ENCODE data around the gene B3GNT9. TPM values are rescaled to one million over a fixed set of nuclear protein-coding genes. Genes with fewer than 3 reads are reported as not detected.

The B3GNT9 gene
- total RNA-seq, 1 donor from 2014 or later, result 5.1 TPM

- Mint-ChIP-seq H3K27ac (ENCODE audit: unreplicated experiment) (no peak overlapping the region), H3K36me3 (ENCODE audit: low read depth) (peaks cover 2% of the 10 kb centered on the region), H3K4me3 (no peak overlapping the region), H3K9me3 (no peaks in the 10 kb centered on the region), H3K4me1 (peaks cover 5% of the 10 kb centered on the region), H3K27me3 (ENCODE audit: low read depth) (no peaks in the 10 kb centered on the region)
- no peak for DNase-seq (ENCODE audit: low read depth, low spot score)
- no peak for TF ChIP-seq CTCF (conservative IDR thresholded peaks at IDR 0.05)
These were observed 30.8 kb downstream of the B3GNT9 start for GRCh38 chr16:67120025-67120424.

GRCh38 chr16:67117716-67118115 is 33.1 kb downstream of the B3GNT9 start:
- Mint-ChIP-seq H3K4me3 (no peak overlapping the region), H3K4me1 (peaks cover 6% of the 10 kb centered on the region), H3K27me3 (ENCODE audit: low read depth) (no peaks in the 10 kb centered on the region), H3K9me3 (no peaks in the 10 kb centered on the region), H3K27ac (ENCODE audit: unreplicated experiment) (no peak overlapping the region), H3K36me3 (ENCODE audit: low read depth) (no peaks in the 10 kb centered on the region)
- TF ChIP-seq CTCF (conservative IDR thresholded peaks at IDR 0.05), result no peak
- no peak for DNase-seq (ENCODE audit: low read depth, low spot score)

GRCh38 chr16:67116388-67117311 is 34.1 kb downstream of the B3GNT9 start:
- Mint-ChIP-seq H3K4me1 (peaks cover 10% of the 10 kb centered on the region), H3K27ac (ENCODE audit: unreplicated experiment) (peak overlapping the region; percentile 63), H3K4me3 (no peak overlapping the region), H3K9me3 (no peaks in the 10 kb centered on the region), H3K36me3 (ENCODE audit: low read depth) (no peaks in the 10 kb centered on the region), H3K27me3 (ENCODE audit: low read depth) (no peaks in the 10 kb centered on the region)
- TF ChIP-seq CTCF (conservative IDR thresholded peaks at IDR 0.05), result no peak
- no peak for DNase-seq (ENCODE audit: low read depth, low spot score)

- no peak for DNase-seq (ENCODE audit: low read depth, low spot score)
- no peaks in the 10 kb centered on the region for H3K9me3 Mint-ChIP-seq
- TF ChIP-seq CTCF (conservative IDR thresholded peaks at IDR 0.05), result no peak
- H3K36me3 Mint-ChIP-seq (ENCODE audit: low read depth), result no peaks in the 10 kb centered on the region
- no peak overlapping the region for H3K27ac Mint-ChIP-seq (ENCODE audit: unreplicated experiment)
- peaks cover 17% of the 10 kb centered on the region for H3K4me1 Mint-ChIP-seq
- H3K4me3 Mint-ChIP-seq, result no peak overlapping the region
- no peaks in the 10 kb centered on the region for H3K27me3 Mint-ChIP-seq (ENCODE audit: low read depth)
These were observed 35.2 kb downstream of the B3GNT9 start for GRCh38 chr16:67115639-67116038.

GRCh38 chr16:67114793-67115192 is 36.0 kb downstream of the B3GNT9 start:
- Mint-ChIP-seq H3K27ac (ENCODE audit: unreplicated experiment) (no peak overlapping the region), H3K4me1 (peaks cover 22% of the 10 kb centered on the region), H3K4me3 (no peak overlapping the region), H3K9me3 (no peaks in the 10 kb centered on the region), H3K27me3 (ENCODE audit: low read depth) (no peaks in the 10 kb centered on the region), H3K36me3 (ENCODE audit: low read depth) (no peaks in the 10 kb centered on the region)
- no peak for DNase-seq (ENCODE audit: low read depth, low spot score)
- TF ChIP-seq CTCF (conservative IDR thresholded peaks at IDR 0.05), result no peak

Data from neural crest cell (in vitro differentiated cells).